NCI-H1105 treated with DMSO at 0.1 percent for 48 hours (cell line): ENCODE results near the gene EIF2B1.

ENCODE experiments used
- DNase-seq: peaks from one replicate; lab custom pipeline; 2025; lab: John Stamatoyannopoulos, UW

The EIF2B1 gene

DNA sequence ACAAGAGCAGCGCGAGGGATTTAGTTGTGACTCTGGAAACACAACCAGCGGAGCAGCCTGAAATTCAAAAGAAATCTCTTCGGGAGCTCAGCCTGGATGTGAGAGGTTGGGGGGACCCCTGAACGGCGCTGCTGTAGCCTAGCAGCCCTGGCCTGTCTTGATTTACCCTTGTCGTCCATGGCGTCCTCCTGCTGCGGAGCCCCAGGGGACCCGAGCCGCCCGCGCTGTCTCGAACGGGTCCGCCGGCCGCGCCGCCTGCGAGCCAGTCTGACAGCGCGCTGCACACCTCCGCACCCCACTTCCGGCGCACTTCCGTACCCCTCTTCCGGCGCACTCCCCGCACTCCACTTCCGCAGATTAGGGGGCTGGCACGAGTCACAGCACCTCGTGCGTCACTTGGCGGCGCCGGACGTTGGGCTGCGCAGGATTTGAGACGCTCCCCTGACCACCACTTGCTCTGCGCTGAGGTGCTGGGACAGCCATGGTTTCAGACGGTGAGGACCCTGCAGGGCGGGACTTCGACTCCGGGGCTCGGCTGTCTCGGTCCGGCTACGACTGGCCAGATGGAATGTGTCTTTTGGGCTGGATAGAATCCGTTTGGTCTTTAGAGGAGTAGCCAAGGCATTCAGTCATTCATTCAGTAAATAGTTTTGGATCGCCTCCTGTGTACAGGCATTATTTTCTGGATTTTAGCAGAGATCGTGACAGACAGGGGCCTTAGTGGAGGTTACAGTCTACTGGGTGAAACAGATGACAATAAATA, at the start of gene EIF2B1, which contains the start of gene GTF2H3:
TSS of gene EIF2B1 (minus strand) at position 308 of the 763 bp plus-strand sequence. CDS start at position 179, 129 bp downstream.
TSS of gene GTF2H3 (plus strand) at position 451 of the 763 bp plus-strand sequence. CDS start at position 482, 31 bp downstream.
- peak; percentile 96 for DNase-seq

DNA sequence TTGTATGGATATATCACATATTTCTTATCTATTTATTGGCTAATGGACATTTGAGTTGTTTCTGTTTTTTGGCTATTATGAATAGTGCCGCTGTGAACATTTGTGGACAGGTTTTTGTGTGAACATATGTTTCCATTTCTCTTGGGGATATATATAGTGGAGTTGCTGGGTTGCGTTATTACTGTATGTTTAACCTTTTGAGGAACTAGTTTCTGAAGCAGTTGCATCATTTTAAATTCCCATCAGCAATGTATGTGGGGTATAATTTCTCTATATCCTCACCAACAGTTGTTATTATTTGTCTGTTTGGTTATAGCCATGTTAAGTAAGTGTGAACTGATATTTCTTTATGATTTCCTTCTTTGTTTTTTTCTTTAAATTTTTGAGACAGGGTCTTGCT, 48.1 kb upstream of the EIF2B1 start:
- DNase-seq, result no peak

DNA sequence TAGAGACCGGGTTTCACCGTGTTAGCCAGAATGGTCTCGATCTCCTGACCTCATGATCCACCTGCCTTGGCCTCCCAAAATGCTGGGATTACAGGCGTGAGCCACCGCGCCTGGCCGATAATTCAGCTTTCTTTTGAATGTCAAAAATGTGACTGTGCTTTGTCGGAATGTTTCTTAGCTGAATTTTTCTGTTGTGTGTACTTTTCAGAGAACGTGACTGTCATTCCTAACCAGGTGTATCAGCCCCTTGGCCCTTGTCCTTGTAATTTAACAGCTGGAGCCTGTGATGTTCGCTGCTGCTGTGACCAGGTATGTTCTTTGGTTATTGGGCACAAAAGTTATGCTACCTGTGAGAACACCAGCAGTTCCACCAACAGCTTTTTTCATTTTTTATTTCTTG, 45.5 kb upstream of the EIF2B1 start:
- DNase-seq, result no peak

DNA sequence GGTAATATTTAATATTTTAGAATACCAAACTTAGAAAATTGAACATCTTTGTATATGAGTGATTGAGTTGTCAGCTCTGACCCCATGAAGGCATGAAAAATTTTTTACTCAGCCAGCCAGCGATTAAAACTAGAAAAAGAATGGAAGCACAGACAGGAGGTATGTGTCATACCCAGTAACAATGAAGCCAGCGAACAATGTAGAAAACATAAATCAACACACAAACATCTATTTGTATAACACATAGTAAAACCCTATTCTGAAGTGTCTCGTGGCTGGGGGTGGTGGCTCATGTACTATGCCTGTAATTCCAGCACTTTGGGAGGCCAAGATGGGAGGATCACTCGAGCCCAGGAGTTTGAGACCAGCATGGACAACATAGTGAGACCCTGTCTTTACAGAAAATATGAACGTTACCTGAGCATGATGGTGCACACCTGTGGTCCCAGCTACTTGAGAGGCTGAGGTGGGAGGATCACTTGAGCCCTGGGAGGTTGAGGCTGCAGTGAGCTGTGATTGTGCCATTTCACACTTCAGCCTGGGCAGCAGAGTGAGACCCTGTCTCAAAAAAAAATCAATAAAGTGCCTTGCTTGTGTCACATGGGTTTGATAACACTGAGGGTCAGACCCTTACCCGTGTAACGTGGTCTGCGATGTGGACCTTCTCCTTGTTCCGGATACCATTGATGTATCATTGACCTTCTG, 43.3 kb upstream of the EIF2B1 start:
- DNase-seq, result no peak

DNA sequence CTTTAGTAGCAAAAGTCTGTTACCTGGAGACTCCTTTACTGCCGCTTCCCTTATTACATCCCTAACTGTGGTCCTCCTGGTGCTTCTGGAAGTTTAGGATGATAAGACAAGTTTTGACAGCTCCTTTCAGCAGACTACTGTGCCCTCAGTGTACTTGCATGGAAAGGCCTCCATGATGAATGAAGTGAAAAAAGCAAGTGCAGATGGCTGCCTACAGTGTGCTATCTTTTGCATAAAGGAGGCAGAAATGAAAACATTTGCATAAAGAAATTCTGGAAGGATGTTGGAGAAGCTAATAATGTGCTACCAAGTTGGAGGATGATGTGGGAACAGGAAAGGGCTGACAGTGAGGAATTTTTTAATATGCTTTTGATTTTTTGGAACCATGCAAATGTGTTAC, 42.0 kb upstream of the EIF2B1 start:
- DNase-seq, result no peak

DNA sequence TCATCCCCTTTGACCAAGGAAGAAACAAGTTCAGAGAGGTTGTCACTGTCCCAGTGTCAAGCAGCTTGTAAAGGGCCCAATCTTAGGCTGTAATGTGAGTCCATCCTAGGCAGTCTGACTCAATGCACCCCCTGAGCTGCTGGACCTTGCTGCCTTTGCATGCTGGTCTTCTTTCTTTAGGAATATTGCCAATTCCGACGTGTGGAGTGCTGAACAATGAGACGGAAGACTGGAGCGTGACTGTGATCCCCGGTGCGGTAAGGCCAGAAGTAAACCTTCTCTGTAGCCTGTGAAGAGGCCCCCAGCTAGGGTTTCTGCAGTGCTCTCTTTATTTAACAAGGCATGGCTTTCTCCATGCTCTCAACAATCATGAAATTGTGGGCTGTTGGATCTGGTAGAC, 38.4 kb upstream of the EIF2B1 start:
- peak; percentile 3 for DNase-seq

DNA sequence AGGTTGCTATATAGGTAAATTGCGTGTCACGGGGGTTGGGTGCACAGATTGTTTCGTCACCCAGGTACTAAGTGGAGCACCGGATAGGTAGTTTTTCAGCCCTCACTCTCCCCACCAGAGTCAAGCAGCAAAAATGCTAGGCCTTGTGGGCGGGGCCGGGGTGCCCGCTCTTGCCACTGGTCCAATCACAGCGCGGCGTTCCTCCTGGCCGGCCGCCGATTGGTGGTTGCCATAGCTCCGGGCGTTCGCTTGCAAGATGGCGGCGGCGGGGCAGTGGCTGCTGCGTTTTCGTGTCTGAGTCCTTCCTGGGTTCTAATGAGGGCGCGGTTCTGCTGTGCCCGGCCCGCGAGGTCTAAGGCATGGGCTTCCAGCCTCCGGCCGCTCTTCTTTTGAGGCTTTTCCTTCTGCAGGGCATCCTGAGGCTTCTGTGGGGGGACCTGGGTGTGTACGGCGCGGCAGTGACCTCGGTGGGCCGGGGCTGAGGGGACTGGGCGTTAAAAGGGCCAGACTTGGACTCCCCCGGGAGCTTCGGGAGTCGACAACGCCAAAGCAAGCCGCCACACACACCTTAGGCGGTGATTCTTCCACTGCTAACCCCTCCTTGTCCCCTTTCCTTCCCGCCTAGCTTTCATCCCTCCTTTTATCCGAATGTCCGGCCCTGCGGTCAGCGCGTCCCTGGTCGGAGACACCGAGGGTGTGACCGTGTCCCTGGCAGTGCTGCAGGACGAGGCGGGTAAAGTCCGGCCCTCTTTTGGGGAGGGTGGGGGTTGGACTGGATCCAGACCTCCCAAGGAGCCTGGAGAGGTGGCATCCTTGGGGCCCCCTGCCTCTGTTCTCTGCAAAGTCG, 37.6 kb upstream of the EIF2B1 start, which contains the start of gene TCTN2:
TSS of gene TCTN2 (plus strand) at position 232 of the 847 bp plus-strand sequence. CDS start at position 360, 128 bp downstream.
- DNase-seq, result peak; percentile 94

DNA sequence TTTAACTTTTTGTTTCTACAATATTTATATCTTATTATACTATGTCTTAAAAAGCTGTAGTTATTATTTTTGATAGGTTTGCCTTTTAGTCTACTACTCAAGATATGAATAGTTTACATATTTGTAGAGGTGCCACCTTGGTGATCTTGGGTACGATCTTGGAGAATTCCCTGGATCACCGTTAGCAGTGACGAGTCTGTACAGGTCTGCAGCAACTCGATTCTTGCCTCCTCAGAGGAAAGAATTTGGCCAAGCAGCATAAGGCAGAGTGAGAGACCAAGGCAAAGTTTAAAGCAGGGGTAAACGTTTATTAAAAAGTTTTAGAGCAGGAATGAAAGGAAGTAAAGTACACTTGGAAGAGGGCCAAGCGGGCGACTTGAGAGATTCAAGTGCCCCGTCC, 34.3 kb upstream of the EIF2B1 start:
- DNase-seq, result no peak

DNA sequence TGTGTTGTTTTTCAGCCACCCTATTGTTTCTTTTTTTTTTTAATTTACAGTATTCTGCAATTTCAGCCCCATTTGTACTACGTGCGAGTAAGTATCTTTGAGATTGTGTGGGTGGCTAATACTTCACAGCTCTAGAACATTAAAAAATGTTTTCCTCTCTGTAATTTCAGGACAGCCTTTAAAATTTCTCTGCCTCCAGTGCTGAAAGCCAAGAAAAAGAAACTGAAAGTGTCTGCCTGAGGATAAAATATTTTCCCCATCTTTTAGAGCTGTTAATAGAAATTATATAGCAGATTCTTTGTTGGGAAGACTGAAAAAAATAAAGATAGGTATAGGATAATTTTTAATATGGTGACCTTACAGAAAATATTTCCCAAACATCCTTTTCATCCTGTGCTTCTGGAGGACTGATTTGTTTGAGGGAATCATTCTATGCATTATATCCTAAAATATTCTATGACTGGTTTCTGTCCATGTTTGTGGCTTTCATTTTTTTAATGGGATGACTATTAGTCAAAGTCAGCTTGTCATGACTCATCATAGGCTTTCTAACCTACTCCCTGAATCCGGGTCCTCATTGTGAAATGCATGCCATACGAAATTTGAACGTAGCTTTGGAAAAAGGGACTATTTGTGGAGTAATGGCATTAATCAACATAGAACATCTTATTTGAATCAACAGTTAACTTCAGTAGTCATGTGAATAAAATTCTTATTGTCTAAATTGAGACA, 26.7 kb upstream of the EIF2B1 start:
- no peak for DNase-seq

DNA sequence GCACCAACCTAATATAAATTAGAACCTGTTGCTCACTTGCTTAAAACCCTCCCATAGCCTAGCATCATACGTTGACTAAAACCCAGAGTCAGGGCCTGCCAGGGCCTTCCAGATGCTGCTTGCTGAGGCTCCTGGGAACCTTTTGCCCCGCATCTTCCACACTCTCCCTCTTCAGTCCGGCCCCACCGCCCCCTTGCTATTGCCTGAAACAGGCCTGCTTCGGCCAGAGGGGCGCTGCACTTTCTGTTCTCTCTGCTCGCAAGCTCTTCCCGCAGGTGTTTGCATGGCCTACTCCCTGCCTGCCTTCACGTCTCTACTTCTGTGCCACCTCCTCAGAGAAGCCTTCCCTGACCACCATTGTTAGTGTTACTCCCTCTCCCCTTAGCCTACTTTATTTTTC, 23.7 kb upstream of the EIF2B1 start:
- no peak for DNase-seq

DNA sequence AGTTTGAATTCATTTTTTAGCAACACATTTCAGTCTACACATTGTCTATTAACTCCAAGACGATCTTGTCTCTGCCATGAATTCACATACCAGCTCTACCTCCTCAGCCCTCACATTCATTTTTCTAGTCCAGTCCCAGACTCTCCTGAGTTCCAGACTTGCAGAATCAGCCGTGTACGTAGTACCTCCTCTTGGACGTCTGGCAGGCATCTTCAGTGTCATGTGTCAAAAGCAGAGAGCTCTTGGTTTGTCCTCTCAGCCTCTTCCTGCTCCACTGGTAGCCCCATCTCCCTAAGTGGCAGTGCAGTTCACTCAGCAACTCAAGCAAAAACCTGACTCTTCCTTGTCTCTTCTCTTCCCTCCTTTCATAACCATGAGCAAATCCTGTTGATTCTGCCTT, 22.9 kb upstream of the EIF2B1 start:
- DNase-seq, result no peak

DNA sequence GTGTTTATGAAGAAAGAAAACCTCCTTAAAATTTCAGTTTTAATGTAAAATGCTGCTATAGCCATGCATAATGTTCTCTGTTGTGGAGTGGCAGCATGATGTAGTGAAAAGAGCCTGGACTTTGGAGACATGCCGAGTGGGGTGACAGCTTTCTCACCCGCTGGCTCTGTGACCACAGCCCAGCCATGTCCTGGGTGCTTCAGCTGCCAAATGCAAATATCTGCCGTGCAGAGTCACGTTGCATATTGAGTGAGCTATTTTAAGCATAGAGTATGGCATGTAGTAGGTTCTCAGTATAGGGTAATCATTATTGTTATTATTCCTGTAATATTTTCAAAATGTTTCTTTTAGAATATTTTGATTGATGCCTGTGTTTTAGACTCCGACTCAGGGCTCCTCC, 21.9 kb upstream of the EIF2B1 start:
- no peak for DNase-seq

DNA sequence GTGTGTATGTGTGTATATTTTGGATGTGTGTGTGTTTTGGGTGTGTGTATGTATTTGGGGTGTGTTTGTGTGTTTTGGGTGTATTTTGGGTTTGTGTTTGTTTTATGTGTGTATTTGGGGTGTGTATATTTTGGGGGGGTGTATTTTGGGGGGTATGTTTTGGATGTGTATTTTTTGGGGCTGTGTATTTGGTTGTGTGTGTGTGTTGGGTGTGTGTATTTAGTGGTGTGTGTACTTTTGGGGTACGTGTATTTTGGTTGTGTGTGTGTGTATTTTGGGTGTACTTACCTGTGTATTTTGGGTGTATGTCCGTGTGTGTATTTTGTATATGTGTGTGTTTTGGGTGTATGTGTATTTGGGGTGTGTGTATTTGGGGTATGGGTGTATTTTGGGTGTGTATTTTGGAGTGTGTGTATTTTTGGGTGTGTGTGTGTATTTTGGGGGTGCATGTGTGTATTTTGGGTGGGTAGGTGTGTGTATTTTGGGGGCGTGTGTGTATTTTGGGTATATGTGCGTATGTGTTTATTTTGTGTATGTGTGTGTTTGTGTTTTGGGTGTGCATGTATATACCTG, 20.7 kb upstream of the EIF2B1 start:
- no peak for DNase-seq

DNA sequence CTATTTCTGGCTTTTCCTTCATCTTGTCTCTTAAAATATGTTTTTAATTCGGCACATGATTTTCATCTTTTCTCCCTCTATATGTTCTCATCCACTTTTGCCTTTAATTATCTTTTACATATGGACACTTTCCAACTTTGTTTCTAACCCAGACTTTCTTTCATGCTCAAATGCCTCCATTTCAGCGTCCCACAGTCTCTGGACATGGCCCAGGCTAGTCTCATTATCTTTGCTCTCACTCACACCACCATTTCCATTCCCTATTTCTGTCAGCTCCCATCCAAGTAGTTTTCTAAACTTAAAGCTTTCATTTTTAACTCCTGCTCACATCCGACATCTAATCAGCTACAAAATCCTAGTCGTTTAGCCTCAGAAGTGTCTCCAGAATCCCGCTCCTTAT, 14.9 kb upstream of the EIF2B1 start:
- no peak for DNase-seq

DNA sequence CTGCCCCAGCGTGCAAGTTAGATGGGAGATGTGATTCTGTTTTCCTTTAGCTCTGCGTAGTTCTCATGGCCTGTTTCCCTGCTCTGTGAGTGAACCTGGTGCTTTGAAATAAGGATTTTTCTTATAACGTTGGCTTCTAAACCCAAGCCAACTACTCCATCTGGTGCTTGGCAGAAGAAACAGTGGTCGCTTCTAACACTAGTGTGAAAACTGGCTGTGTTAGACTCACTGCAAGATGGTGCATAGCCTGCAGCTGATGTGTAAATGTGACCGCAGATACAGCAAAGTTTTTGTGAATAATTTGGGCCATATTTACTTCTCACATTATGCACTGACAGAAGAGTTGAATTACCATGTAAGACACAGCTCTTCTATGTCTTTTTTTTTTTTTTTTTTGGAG, 12.4 kb upstream of the EIF2B1 start:
- no peak for DNase-seq

DNA sequence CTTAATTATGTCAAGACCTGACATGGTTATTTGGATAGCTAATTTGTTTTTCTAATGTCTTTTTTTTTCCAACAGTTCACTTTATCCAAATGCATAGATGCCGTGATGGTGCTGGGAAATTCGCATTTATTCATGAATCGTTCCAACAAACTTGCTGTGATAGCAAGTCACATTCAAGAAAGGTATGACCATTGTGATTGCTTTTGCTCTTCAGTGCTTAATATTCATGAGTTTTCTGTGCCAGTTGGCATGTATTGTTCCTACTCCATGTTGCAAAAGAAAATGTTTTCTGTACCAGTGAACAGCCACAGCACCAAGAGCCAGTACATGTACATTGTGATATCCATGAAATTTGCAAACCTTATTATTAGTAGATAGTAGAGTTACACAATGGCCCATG, 11.9 kb upstream of the EIF2B1 start:
- no peak for DNase-seq

DNA sequence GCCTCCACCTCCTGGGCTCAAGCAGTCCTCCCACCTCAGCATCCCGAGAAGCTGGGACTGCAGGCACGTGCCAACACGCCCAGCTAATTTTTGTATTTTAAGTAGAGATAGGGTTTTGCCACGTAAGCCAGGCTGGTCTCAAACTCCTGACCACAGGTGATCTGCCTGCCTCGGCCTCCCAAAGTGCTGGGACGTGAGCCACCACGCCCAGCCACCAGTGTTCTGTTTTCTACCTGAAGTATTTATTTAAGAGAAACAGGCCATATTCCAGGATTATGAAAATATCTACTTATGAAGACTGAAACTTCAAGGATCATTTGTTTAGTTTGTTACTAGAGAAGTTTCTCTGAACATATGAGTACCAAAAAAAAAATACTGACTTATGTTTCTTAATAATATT, 10.4 kb upstream of the EIF2B1 start:
- DNase-seq, result no peak

DNA sequence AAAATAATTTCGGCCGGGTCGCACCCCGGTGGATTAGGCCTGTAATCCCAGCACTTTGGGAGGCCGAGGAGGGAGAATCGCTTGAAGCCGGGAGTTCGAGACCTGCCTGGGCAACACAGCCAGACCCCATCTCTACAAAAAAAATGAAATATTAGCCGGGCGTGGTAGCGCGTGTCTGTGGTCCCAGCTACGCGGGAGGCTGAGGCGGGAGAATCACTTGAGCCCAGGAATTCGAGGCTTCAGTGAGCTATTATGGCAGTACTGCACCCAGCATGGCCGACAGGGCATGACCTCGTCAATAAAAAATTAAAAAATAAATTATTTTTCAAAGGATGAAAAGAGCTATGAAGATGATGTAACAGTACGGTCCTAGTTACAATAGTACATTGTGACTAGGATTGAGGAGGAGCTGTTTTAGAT, 666 bp upstream of the EIF2B1 start:
- no peak for DNase-seq

DNA sequence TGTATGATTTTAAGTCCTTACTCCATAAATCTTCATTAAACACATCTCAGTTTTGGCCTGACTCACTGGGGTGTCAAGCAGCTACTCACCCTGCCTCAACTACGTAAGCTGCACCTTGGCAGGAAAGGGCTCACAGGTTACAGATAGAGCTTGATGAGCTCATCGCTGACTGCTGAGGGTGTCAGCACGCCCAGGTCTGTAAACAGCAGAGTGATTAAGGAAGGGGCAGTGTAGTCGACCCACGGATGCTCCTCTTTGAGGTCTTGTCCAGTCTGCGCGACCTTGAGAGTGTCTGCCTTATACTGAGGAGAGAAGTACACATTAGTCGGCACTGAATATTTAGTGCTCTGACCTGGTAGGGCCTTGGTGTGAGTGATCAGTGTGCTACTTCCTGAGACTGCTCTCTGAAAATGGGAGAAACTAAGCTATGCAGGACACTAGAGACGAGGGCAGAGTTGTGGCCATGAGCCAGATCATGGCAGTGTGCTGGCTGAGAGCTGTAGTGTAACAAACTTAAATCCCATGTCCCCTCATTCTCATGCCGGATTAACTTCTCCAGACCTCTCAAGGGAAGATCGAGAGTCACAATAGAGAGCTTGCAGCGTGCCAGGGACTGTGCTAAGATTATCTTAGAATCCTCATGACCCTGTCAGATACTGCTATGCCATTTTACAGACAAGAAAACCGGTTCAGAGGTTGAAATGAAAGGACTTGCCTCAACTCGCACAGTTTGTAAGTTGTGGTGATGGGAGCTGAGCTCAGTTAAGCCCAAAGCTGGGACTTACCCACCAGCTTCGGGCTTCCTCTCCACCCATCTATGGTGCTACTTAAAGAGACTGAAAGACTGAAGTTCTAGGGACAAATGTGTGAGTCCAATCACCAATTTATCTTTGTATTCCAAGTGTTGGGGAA, 11.6 kb downstream of the EIF2B1 start:
- DNase-seq, result no peak

DNA sequence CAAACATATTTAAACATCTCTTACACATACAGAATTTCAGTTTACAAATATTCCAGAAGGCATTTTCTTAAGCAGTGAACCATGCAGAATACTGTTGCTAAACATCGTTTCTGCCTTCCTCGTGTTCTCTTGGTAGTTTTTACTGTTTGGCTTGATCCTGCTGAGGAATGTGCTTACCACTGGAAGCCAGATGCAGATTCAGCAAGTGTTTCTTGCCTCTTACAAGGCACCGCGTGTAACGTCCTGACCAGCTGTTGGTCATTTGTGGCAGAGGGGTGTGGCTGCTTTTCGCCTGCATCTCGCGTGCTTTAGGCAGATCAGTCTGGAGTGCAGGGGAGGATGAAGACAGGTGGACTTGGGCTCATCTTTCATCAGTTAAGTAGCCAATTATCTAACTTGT, 12.4 kb downstream of the EIF2B1 start:
- no peak for DNase-seq
